Lower leg skin (tissue), 3 donors: Measurements from ENCODE around the gene SLC25A39.

ENCODE experiments used
- CTCF ChIP-seq, 3 donors: fragments of 450-650 bp; IDR thresholded peaks; one replicate each; pipeline ENCODE4 v1.5.1; 2016; ENCODE audit warnings: antibody characterized with exemption in 3 of 3, mild to moderate bottlenecking in 3 of 3, moderate library complexity in 2 of 3
- POLR2A ChIP-seq, 2 donors: fragments of 450-650 bp; IDR thresholded peaks; one replicate each; pipeline ENCODE4 v1.6.1; 2016 to 2017; ENCODE audit warnings: antibody characterized with exemption in 2 of 2, mild to moderate bottlenecking in 1 of 2, moderate library complexity in 1 of 2

GRCh38 chr17:44324092-44324570 lies 492 bp downstream of the SLC25A39 start:
- TF ChIP-seq CTCF (IDR thresholded peaks at IDR 0.05) = no peak
- TF ChIP-seq POLR2A (IDR thresholded peaks at IDR 0.05) = no peak
